GM21360 (cell line): ENCODE data around the gene MEF2A.
"Not testable (repeated sequence)": the region's sequence is repeated elsewhere in the genome, so short reads cannot be mapped to it uniquely, and the experiment has no call there.

ENCODE experiments used
- ATAC-seq: cut with Tn5 transposase; IDR thresholded peaks from one replicate; pipeline ENCODE4 v1.9.1; 2021; ENCODE audit warnings: mild to moderate bottlenecking, moderate library complexity; ENCODE audit not compliant: unreplicated experiment

MEF2A gene

GRCh38 chr15:99727330-99727729, 161.5 kb downstream of the MEF2A start:
- ATAC-seq: no peak

- no peak for ATAC-seq
These were observed 161.9 kb downstream of the MEF2A start for GRCh38 chr15:99727733-99728132.

- ATAC-seq: no peak
These were observed 163.1 kb downstream of the MEF2A start for GRCh38 chr15:99728916-99729315.

GRCh38 chr15:99729327-99729726, 163.5 kb downstream of the MEF2A start:
- ATAC-seq: no peak

- ATAC-seq: no peak
These were observed 164.1 kb downstream of the MEF2A start for GRCh38 chr15:99729920-99730319.

- ATAC-seq: no peak
These were observed 165.7 kb downstream of the MEF2A start for GRCh38 chr15:99731336-99732123.

GRCh38 chr15:99732124-99732750, 166.5 kb downstream of the MEF2A start:
- ATAC-seq: no peak

GRCh38 chr15:99732751-99733267, 167.0 kb downstream of the MEF2A start:
- peak; percentile 4 for ATAC-seq

GRCh38 chr15:99733268-99734039, 167.7 kb downstream of the MEF2A start, which contains the start of gene LYSMD4:
TSS of gene LYSMD4 (minus strand) at chr15:99733437. CDS start at chr15:99731999, 1,438 bp downstream.
- ATAC-seq: peak; percentile 99

- ATAC-seq: not testable (repeated sequence)
These were observed 168.2 kb downstream of the MEF2A start for GRCh38 chr15:99734040-99734291.

- no peak for ATAC-seq
These were observed 168.8 kb downstream of the MEF2A start for GRCh38 chr15:99734575-99734974.

GRCh38 chr15:99735868-99736267, 170.1 kb downstream of the MEF2A start:
- no peak for ATAC-seq

- ATAC-seq: no peak
These were observed 170.9 kb downstream of the MEF2A start for GRCh38 chr15:99736702-99737101.

GRCh38 chr15:99738021-99738847, 172.4 kb downstream of the MEF2A start:
- ATAC-seq: no peak

- ATAC-seq: no peak
These were observed 176.1 kb downstream of the MEF2A start for GRCh38 chr15:99741835-99742234.

- ATAC-seq: no peak
These were observed 178.4 kb downstream of the MEF2A start for GRCh38 chr15:99744142-99744541.

GRCh38 chr15:99745370-99746086, 179.7 kb downstream of the MEF2A start:
- no peak for ATAC-seq

- no peak for ATAC-seq
These were observed 183.6 kb downstream of the MEF2A start for GRCh38 chr15:99749386-99749785.

- ATAC-seq: not testable (repeated sequence)
These were observed 184.5 kb downstream of the MEF2A start for GRCh38 chr15:99750326-99750725.

- ATAC-seq: no peak
These were observed 186.8 kb downstream of the MEF2A start for GRCh38 chr15:99752556-99752955.
